Left lung (tissue), 10 donors: ENCODE measurements around the gene NFKBIA. TPM values are rescaled to one million over a fixed set of nuclear protein-coding genes. Genes with fewer than 3 reads are reported as not detected.
"Not testable (repeated sequence)": the region's sequence is repeated elsewhere in the genome, so short reads cannot be mapped to it uniquely, and the experiment has no call there.

ENCODE experiments used
- ATAC-seq: fragments of 200-7000 bp; cut with Tn5 transposase; one replicate; pipeline ENCODE4 v1.9.1; 2020; ENCODE audit warnings: moderate library complexity
- DNase-seq, 4 donors: peaks; one replicate each; pipeline ENCODE4 v3.0.0-alpha.2; 2013 to 2020
- H3K27ac ChIP-seq, 2 donors: fragments of 200-600 bp; sonication (generic) in 1 of 2; one replicate each; pipeline versions ENCODE4 v1.5.0 to v1.8.0; 2020 to 2021
- H3K27me3 ChIP-seq, 2 donors: fragments of 200-600 bp; sonication (generic) in 1 of 2; one replicate each; pipeline versions ENCODE4 v1.5.0 to v1.8.0; 2020 to 2021
- H3K36me3 ChIP-seq, 2 donors: fragments of 200-600 bp; sonication (generic) in 1 of 2; one replicate each; pipeline versions ENCODE4 v1.5.0 to v1.8.0; 2020 to 2021
- H3K4me1 ChIP-seq, 2 donors: fragments of 200-600 bp; one replicate each; pipeline ENCODE4 v1.8.0; 2021
- H3K4me3 ChIP-seq, 2 donors: fragments of 200-600 bp; sonication (generic) in 1 of 2; one replicate each; pipeline versions ENCODE4 v1.5.0 to v1.8.0; 2020 to 2021; ENCODE audit warnings: mild to moderate bottlenecking in 1 of 2
- H3K9me3 ChIP-seq, 2 donors: fragments of 200-600 bp; sonication (generic) in 1 of 2; one replicate each; pipeline versions ENCODE4 v1.5.0 to v1.8.0; 2020 to 2021
- CTCF ChIP-seq, 2 donors: fragments of 200-600 bp; sonication (generic) in 1 of 2; IDR thresholded peaks; one replicate each; pipeline versions ENCODE4 v1.5.0 to v1.8.0; 2021; ENCODE audit warnings: antibody characterized with exemption in 2 of 2
- intact Hi-C, 2 donors: fragments of 100-400 bp; cut with DNase I; formaldehyde crosslinking; loops; one replicate each; pipeline versions ENCODE4 v1.11.2 to v1.14.2; 2022
- polyA plus RNA-seq, 6 donors: library from polyadenylated mRNA; unstranded; fragments of 120-200 nt; gene quantifications; one replicate each; pipeline ENCODE4 v1.2.1, GENCODE V29; 2013; ENCODE audit not compliant: insufficient read length in 6 of 6
- total RNA-seq, 2 donors: library from RNA; stranded (reverse); fragmentation: NEBNext Ultra II Directional; extraction: Animal tissue kit (Norgen Biotek cat#: 25700); gene quantifications; one replicate each; pipeline ENCODE4 v1.2.1, GENCODE V29; 2021
- donor health status: DM: no; HTN: yes; CAD: no.
- donor health status: DM: no; HTN: no; CAD: no.

NFKBIA gene
- total and polyA plus RNA-seq, 8 donors: 74.7 to 348 (median 99.7) TPM

- ATAC-seq (no peak), DNase-seq (no peak)
- no peak for TF ChIP-seq CTCF (IDR thresholded peaks at IDR 0.05)
- Histone ChIP-seq H3K4me1 (peaks cover 25 to 51% of the 10 kb centered on the region in 2 donors), H3K4me3 (no peak overlapping the region), H3K9me3 (no peaks in the 10 kb centered on the region), H3K27me3 (no peaks in the 10 kb centered on the region), H3K36me3 (peaks cover 11 to 35% of the 10 kb centered on the region in 2 donors), H3K27ac (peak overlapping the region; percentile 64 to 99)
- intact Hi-C loops: no loop called here
Observed at GRCh38 chr14:35398071-35398584, 6.4 kb downstream of the NFKBIA start.

GRCh38 chr14:35396610-35397009, 7.9 kb downstream of the NFKBIA start:
- H3K4me3 ChIP-seq, H3K9me3 ChIP-seq, H3K27me3 ChIP-seq, DNase-seq, intact Hi-C loops, ATAC-seq: not testable (repeated sequence)
- Histone ChIP-seq H3K27ac (peak overlapping the region in 1 of 2 donors; percentile 99), H3K36me3 (peaks cover under 1 to 20% of the 10 kb centered on the region in 2 donors), H3K4me1 (peaks cover 17 to 49% of the 10 kb centered on the region in 2 donors)

- no peak for ATAC-seq
- Histone ChIP-seq H3K27me3 (no peaks in the 10 kb centered on the region), H3K4me3 (no peak overlapping the region), H3K9me3 (no peaks in the 10 kb centered on the region), H3K4me1 (peaks cover 5 to 46% of the 10 kb centered on the region in 2 donors), H3K36me3 (peaks cover 0 to 7% of the 10 kb centered on the region in 2 donors), H3K27ac (no peak overlapping the region)
- intact Hi-C loops: no loop called here
- DNase-seq: no peak
- no peak for TF ChIP-seq CTCF (IDR thresholded peaks at IDR 0.05)
Observed at GRCh38 chr14:35395283-35395682, 9.3 kb downstream of the NFKBIA start.

- H3K4me3 ChIP-seq: no peak overlapping the region
- no peaks in the 10 kb centered on the region for H3K27me3 ChIP-seq
- H3K27ac ChIP-seq: no peak overlapping the region
- H3K4me1 ChIP-seq: peaks cover 5 to 38% of the 10 kb centered on the region in 2 donors
- DNase-seq: no peak
- ATAC-seq: no peak
- no peak for TF ChIP-seq CTCF (IDR thresholded peaks at IDR 0.05)
- intact Hi-C loops: no loop called here
- no peaks in the 10 kb centered on the region for H3K36me3 ChIP-seq
- H3K9me3 ChIP-seq: no peaks in the 10 kb centered on the region
Observed at GRCh38 chr14:35394326-35395013, 10.1 kb downstream of the NFKBIA start.

- Histone ChIP-seq H3K27me3 (no peaks in the 10 kb centered on the region), H3K4me3 (no peak overlapping the region), H3K4me1 (peaks cover 5 to 31% of the 10 kb centered on the region in 2 donors), H3K36me3 (no peaks in the 10 kb centered on the region), H3K9me3 (no peaks in the 10 kb centered on the region), H3K27ac (no peak overlapping the region)
- DNase-seq (no peak), ATAC-seq (no peak)
- intact Hi-C loops: no loop called here
- TF ChIP-seq CTCF (IDR thresholded peaks at IDR 0.05): no peak
Observed at GRCh38 chr14:35393826-35394225, 10.7 kb downstream of the NFKBIA start.
